NCI-H345 (cell line): ENCODE measurements around the gene FAIM.
"Not testable (repeated sequence)": the region's sequence is repeated elsewhere in the genome, so short reads cannot be mapped to it uniquely, and the experiment has no call there.

Experiments
- DNase-seq: peaks from one replicate; lab custom pipeline; 2025; lab: John Stamatoyannopoulos, UW

The FAIM gene

GRCh38 chr3:138680974-138681373 lies 72.4 kb downstream of the FAIM start:
- DNase-seq: not testable (repeated sequence)

DNA sequence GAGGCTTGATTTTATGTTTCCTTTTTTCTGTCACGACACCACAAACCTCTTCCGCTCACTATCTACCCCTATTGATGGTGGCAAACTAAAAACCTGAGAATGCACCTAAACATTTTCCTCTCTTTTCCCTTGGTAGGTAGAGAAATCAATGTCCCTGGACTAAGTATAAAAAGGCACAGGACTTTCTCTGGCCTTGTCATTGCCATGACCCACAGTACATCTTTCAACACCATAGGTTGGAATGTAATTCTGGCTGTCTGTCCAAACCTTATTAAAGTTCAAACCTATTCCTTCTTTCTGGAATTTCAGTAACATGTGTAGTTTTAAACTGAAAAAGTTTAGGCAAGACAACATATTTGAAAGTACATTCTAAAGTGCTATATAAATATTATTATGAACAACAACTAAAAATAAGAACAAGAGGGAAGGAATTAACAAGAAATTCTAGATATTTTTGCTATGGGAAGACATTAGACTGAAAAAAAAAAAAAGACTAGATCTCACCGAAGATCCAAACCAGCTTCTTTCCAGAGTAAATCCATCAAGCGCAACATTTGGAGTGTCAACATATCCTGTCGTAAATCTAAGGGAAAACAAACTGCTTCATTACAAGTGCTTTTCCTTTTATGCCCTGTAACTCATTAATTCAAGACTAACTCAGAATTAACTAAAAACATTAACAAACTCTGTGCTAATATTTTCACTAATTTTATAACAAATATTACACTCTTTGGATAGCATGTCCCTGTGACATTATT lies 73.1 kb downstream of the FAIM start:
- DNase-seq: no peak

- no peak for DNase-seq
Measured at GRCh38 chr3:138682648-138683047, 74.1 kb downstream of the FAIM start.
